ENCODE data around the gene NR1H3.

NR1H3 gene

DNA sequence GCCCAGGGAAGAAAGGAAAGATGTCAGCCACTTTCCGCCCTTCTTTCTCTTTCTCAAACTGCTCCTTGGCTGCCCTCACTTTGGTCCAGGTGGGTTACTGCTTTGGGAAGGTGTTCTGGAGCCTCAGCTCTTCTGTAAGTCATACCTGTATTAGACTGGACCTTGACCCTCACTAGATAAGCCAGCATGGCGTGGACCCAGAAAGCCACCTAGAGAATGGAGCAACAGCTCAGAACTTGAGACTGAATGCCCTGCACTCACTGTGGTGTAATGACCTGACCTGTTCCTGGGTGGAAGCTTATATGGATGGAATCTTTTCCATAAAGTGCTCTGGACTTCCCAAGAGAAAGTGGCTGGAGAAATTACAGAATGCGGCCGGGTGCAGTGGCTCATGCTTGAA lies 24.7 kb upstream of the NR1H3 start:
- DNase-seq (ENCODE audit: insufficient read length) = no peak
- TF ChIP-seq POLR2A (IDR thresholded peaks at IDR 0.05; ENCODE audit: low read depth, low read length) (no peak), POLR2AphosphoS5 (IDR thresholded peaks at IDR 0.05; ENCODE audit: low read depth, low read length) (no peak), TAF1 (IDR thresholded peaks at IDR 0.05; ENCODE audit: borderline replicate concordance, low read depth, low read length) (no peak)
- FAIRE-seq = no peak

DNA sequence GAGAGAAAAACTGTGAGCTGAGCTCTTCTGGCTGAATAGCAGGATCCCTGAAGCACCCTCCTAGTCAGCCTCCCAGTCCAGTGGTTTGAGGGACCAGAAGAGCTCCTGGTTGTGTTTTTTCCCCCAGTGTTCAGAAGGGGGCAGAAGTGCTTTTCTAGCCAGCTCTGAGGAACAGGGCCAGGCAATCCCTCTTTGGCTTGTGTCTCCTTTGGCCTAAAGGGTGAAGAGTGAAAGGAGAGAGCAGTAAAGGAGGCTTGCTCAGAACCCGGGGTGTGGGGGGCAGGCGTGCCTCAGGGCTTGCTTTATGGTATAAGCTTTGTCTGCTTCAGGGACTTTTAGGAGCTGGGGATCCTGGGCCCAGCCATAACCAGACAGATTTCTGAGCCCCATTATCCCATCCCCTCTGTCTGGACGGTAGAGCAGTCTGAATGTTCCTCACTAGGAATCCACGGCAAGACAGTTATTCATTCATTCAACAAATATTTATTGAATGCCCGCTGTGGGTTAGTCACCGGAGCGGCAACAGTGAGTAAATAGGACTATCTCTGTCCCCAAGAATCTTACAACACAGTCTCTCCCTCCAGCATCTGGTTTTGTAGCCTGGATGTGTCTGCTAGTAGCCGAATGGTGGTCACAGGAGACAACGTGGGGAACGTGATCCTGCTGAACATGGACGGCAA lies 23.7 kb upstream of the NR1H3 start:
- TF ChIP-seq POLR2AphosphoS5 (IDR thresholded peaks at IDR 0.05; ENCODE audit: low read depth, low read length) (no peak), POLR2A (IDR thresholded peaks at IDR 0.05; ENCODE audit: low read depth, low read length) (no peak), TAF1 (IDR thresholded peaks at IDR 0.05; ENCODE audit: borderline replicate concordance, low read depth, low read length) (no peak)
- DNase-seq (ENCODE audit: insufficient read length) = no peak
- no peak for FAIRE-seq

DNA sequence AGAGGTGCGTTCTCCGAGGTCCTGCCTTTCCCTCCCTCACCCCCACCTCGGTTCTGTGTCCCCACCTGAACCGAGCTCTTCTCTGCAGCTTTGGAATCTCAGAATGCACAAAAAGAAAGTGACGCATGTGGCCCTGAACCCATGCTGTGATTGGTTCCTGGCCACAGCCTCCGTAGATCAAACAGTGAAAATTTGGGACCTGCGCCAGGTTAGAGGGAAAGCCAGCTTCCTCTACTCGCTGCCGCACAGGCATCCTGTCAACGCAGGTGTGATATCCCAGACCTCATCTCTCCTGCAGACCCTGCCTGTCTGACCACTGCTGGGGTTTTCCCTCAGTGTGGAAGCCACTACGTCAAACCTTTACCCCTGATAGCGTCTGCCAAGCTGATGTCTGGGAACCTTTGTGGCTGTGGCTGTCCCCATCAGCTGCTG lies 23.1 kb upstream of the NR1H3 start:
- FAIRE-seq (no peak), DNase-seq (ENCODE audit: insufficient read length) (no peak)
- no peak for TF ChIP-seq POLR2AphosphoS5 (IDR thresholded peaks at IDR 0.05; ENCODE audit: low read depth, low read length)
- no peak for TF ChIP-seq POLR2A (IDR thresholded peaks at IDR 0.05; ENCODE audit: low read depth, low read length)
- no peak for TF ChIP-seq TAF1 (IDR thresholded peaks at IDR 0.05; ENCODE audit: borderline replicate concordance, low read depth, low read length)

- DNase-seq (ENCODE audit: insufficient read length) (no peak), FAIRE-seq (no peak)
- no peak for TF ChIP-seq POLR2AphosphoS5 (IDR thresholded peaks at IDR 0.05; ENCODE audit: low read depth, low read length)
Measured at GRCh38 chr11:47235163-47235562, 22.6 kb upstream of the NR1H3 start.

DNA sequence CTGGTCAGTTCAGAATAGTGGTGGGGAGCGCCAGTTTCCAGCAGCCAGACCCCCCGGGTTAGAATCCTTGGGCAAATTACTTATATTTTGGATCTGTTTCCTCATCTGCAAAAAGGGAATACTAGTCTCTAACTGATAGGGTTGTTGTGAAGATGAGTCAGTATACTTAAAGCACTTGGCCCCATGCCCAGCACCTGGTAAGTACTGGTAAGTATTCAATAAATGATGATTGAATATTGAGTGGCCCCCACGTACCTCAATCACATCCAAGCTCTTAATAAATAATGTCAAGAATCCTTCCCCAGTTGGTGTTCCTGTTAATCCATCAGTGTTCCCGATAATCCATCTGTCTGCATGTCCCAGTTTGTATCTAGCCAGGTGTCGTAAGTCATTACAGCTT lies 21.3 kb upstream of the NR1H3 start:
- DNase-seq (ENCODE audit: insufficient read length) (no peak), FAIRE-seq (no peak)
- TF ChIP-seq POLR2A (IDR thresholded peaks at IDR 0.05; ENCODE audit: low read depth, low read length) = no peak
- TF ChIP-seq TAF1 (IDR thresholded peaks at IDR 0.05; ENCODE audit: borderline replicate concordance, low read depth, low read length) = no peak
- no peak for TF ChIP-seq POLR2AphosphoS5 (IDR thresholded peaks at IDR 0.05; ENCODE audit: low read depth, low read length)

GRCh38 chr11:47239852-47240251 lies 17.9 kb upstream of the NR1H3 start:
- FAIRE-seq (no peak), DNase-seq (ENCODE audit: insufficient read length) (no peak)
- TF ChIP-seq POLR2A (IDR thresholded peaks at IDR 0.05; ENCODE audit: low read depth, low read length) (no peak; the same call in 1 of the 2 replicates), TAF1 (IDR thresholded peaks at IDR 0.05; ENCODE audit: borderline replicate concordance, low read depth, low read length) (no peak), POLR2AphosphoS5 (IDR thresholded peaks at IDR 0.05; ENCODE audit: low read depth, low read length) (no peak)

DNA sequence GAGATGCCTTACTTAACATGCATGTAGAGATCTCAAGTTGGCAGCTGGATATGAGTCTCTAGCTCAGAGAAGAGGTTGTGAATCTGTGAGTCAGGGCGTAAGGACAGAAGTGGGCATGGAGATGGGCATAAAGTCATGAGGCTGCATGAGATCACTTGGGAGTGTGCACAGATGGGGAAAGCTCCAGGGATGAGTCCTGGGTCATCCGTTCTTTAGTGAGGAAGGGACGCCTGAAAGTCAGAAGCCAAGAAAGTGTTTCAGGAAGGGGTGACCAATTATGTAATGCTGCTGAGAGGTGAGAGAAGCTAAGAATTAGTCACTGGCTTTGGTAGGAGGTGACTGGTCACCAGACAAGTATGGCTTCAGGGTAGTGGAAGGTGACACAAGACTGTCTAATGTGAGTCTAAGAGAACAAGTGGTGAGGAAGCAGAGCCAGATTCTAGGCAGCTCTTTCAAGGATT lies 15.9 kb upstream of the NR1H3 start:
- DNase-seq (ENCODE audit: insufficient read length) = no peak
- no peak for FAIRE-seq
- no peak for TF ChIP-seq POLR2AphosphoS5 (IDR thresholded peaks at IDR 0.05; ENCODE audit: low read depth, low read length)
- no peak for TF ChIP-seq TAF1 (IDR thresholded peaks at IDR 0.05; ENCODE audit: borderline replicate concordance, low read depth, low read length)
- TF ChIP-seq POLR2A (IDR thresholded peaks at IDR 0.05; ENCODE audit: low read depth, low read length) = no peak

DNA sequence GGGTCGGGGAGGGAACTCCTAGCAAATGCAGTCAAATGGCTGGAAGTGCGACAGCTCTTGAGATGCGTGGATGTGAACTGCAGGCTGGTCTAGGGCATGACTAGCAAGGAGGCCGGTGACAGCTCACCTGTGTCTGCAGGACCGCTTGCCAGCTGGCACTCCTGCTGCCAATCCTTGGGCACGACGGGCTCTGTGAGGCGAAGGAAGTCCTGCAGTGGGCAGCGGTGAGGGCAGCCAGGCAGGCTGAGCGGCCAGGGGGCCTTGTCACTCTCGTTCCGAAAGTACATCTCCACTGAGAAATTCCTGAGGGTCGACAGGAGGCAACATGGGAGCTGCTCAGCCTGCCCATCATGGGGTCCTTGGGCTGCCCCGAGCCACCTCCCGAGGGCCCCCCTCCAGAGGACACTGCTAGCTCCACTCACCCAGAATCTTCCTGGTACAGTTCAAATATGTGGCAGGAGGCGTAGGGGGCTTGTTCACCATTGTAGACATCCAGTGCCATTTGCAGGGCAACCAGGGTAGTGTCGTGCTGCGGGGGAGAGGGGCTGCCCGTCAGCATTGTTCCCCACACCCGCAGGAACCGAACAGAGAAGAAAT lies 15.1 kb upstream of the NR1H3 start:
- FAIRE-seq (no peak), DNase-seq (ENCODE audit: insufficient read length) (no peak)
- TF ChIP-seq TAF1 (IDR thresholded peaks at IDR 0.05; ENCODE audit: borderline replicate concordance, low read depth, low read length) (no peak), POLR2A (IDR thresholded peaks at IDR 0.05; ENCODE audit: low read depth, low read length) (0 out of 2 replicates have a peak, but pooled peaks have one; percentile 9), POLR2AphosphoS5 (IDR thresholded peaks at IDR 0.05; ENCODE audit: low read depth, low read length) (0 out of 2 replicates have a peak, but pooled peaks have one; percentile 49)

DNA sequence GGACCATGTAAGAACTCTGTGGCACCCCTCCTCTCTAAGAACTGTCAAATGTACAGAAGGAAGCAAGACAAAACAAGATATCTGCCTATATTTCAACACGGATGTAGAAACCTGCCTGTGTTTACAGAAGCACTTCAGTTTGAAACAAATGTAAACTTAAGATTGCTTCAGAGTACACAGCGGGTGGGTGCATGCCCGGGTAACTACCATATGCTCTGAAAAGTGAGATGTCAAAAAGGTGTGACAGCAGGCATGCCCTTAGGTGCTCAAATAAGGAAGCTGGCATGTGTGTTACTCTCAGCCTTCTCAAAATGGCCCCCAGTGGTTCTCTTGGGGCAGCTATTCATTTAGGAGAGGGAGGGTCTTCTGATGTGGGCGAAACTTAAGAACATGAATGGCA lies 14.3 kb upstream of the NR1H3 start:
- DNase-seq (ENCODE audit: insufficient read length) = no peak

DNA sequence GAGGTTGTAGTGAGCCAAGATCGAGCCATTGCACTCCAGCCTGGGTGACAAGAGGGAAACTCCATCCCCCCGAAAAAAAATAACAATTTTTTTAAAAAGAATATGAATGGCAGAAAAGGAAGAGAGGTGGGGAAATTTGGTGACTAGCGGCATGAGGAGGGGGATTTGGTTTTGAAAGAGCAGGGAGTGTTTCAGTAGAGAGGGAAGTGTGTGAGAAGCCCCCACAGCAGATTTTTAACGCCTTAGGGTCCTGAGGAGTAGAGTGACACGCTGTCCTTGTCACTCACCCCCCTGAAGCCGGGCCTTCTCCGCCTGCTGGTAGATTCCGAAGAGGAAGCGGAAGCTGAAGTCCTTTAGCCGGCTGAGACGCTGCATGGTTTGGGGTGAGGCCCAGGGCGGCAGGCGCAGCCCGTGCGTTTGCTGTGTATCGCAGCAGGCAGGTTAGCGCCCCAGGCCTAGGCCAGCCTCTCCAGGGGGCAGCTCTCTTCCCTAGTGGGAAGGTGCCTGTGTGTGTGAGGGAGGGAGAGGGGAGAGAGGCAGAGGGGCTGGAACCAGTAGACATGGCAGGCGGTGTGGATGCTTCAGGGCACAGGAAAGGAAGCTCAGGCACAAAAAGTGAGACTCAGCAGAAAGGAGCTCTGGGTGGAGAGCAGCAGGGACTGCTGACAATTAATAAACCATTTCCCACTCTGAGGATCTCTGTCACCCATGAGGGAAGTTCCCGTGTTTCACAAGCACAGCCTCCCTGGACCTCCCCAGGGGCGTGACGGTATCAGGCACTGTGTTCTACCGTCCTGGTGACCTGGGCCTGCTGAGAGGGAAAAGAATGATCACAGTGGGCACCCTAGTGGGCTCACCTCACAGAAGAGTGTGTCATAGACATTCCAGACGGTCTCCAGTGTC lies 13.1 kb upstream of the NR1H3 start:
- DNase-seq (ENCODE audit: insufficient read length) (no peak), FAIRE-seq (no peak)
- TF ChIP-seq POLR2A (IDR thresholded peaks at IDR 0.05; ENCODE audit: low read depth, low read length) = no peak
- no peak for TF ChIP-seq POLR2AphosphoS5 (IDR thresholded peaks at IDR 0.05; ENCODE audit: low read depth, low read length)
- no peak for TF ChIP-seq TAF1 (IDR thresholded peaks at IDR 0.05; ENCODE audit: borderline replicate concordance, low read depth, low read length)

More for the DNA sequence above, 14.3 kb upstream of the NR1H3 start:
- no peak for TF ChIP-seq TAF1 (IDR thresholded peaks at IDR 0.05; ENCODE audit: borderline replicate concordance, low read depth, low read length)
- TF ChIP-seq POLR2A (IDR thresholded peaks at IDR 0.05; ENCODE audit: low read depth, low read length) = no peak
- TF ChIP-seq POLR2AphosphoS5 (IDR thresholded peaks at IDR 0.05; ENCODE audit: low read depth, low read length) = no peak
- FAIRE-seq = no peak

- no peak for FAIRE-seq
- DNase-seq (ENCODE audit: insufficient read length) = no peak
- no peak for TF ChIP-seq POLR2AphosphoS5 (IDR thresholded peaks at IDR 0.05; ENCODE audit: low read depth, low read length)
- no peak for TF ChIP-seq POLR2A (IDR thresholded peaks at IDR 0.05; ENCODE audit: low read depth, low read length)
- no peak for TF ChIP-seq TAF1 (IDR thresholded peaks at IDR 0.05; ENCODE audit: borderline replicate concordance, low read depth, low read length)
Measured at GRCh38 chr11:47245611-47246357, 12.0 kb upstream of the NR1H3 start.

Data from GM12892 (cell line).